ENCODE data around the gene ZNF608.

DNA sequence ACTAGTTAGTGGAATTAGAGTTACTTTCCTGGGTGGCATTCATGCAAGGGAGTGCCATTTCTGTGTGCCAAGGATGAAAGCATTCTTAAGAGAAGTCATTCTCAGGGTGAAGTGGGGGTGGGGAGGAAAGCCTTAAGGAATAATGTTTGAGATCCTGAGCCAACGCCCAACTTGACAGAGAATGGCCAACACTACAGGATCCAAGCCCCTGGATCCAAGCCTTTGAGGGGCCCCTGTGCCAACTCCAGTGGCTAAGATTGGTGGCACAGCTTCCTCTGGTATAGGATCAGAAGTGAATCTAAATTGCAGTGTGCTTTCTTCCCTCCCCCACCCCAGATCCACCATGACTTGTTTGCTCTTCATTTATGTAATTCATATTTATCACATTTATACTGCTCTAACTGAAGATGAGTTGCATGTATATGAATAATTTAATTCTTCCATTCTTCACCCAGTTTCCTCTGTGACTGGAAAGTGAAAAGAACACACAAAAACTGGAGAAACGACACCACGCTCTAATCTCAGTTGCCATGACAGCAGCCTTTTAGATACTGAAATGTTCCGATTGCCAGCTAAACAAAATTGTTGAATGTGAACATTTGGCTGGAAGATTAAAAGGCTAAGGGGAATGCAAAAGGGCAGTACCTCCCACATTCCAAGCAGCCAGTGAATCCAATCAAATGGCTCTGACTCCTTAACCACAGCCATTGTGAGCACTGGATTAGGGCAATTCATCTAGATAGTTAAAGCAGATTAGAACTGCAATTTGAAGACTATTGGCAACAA is 4.5 kb downstream of the ZNF608 start:
- TF ChIP-seq, protein P1, sequence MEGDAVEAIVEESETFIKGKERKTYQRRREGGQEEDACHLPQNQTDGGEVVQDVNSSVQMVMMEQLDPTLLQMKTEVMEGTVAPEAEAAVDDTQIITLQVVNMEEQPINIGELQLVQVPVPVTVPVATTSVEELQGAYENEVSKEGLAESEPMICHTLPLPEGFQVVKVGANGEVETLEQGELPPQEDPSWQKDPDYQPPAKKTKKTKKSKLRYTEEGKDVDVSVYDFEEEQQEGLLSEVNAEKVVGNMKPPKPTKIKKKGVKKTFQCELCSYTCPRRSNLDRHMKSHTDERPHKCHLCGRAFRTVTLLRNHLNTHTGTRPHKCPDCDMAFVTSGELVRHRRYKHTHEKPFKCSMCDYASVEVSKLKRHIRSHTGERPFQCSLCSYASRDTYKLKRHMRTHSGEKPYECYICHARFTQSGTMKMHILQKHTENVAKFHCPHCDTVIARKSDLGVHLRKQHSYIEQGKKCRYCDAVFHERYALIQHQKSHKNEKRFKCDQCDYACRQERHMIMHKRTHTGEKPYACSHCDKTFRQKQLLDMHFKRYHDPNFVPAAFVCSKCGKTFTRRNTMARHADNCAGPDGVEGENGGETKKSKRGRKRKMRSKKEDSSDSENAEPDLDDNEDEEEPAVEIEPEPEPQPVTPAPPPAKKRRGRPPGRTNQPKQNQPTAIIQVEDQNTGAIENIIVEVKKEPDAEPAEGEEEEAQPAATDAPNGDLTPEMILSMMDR (IDR thresholded peaks at IDR 0.05) = no peak
- no peak for TF ChIP-seq POLR2A (IDR thresholded peaks at IDR 0.05)
- peak; percentile 61 to 93 (median 80) for TF ChIP-seq POLR2AphosphoS5 (IDR thresholded peaks at IDR 0.05)
